Endothelial cell (in vitro differentiated cells): ENCODE measurements around the gene CHST12. TPM values are rescaled to one million over a fixed set of nuclear protein-coding genes. Genes with fewer than 3 reads are reported as not detected.

ENCODE experiments used
- DNase-seq: peaks from one replicate; pipeline ENCODE4 v3.0.0; 2021; ENCODE audit warnings: low spot score
- H3K27ac Mint-ChIP-seq: one replicate; pipeline ENCODE4 v1.8.0; 2021; ENCODE audit warnings: mixed read lengths, inconsistent platforms; ENCODE audit not compliant: unreplicated experiment
- H3K27me3 Mint-ChIP-seq: one replicate; pipeline ENCODE4 v1.8.0; 2021; ENCODE audit warnings: mild to moderate bottlenecking, moderate library complexity, mixed read lengths, inconsistent platforms; ENCODE audit not compliant: unreplicated experiment
- H3K36me3 Mint-ChIP-seq: one replicate; pipeline ENCODE4 v1.8.0; 2021; ENCODE audit warnings: mild to moderate bottlenecking, low read depth, mixed read lengths, inconsistent platforms; ENCODE audit not compliant: unreplicated experiment
- H3K4me1 Mint-ChIP-seq: one replicate; pipeline ENCODE4 v1.8.0; 2021; ENCODE audit warnings: mild to moderate bottlenecking, mixed read lengths, inconsistent platforms; ENCODE audit not compliant: unreplicated experiment
- H3K4me3 Mint-ChIP-seq: one replicate; pipeline ENCODE4 v1.8.0; 2021; ENCODE audit warnings: mild to moderate bottlenecking, mixed read lengths, inconsistent platforms; ENCODE audit not compliant: unreplicated experiment
- H3K9me3 Mint-ChIP-seq: one replicate; pipeline ENCODE4 v1.8.0; 2021; ENCODE audit warnings: mixed read lengths, inconsistent platforms; ENCODE audit not compliant: unreplicated experiment
- CTCF ChIP-seq: fragments of 200-600 bp; sonication (generic); IDR thresholded peaks from one replicate; pipeline ENCODE4 v1.5.0; 2021; ENCODE audit warnings: antibody characterized with exemption; ENCODE audit not compliant: unreplicated experiment
- total RNA-seq: library from RNA; stranded (reverse); fragmentation: NEBNext Ultra II Directional; extraction: Animal tissue kit (Norgen Biotek cat#: 25700); gene quantifications from one replicate; pipeline ENCODE4 v1.2.1, GENCODE V29; 2021; ENCODE audit not compliant: unreplicated experiment

CHST12 gene
- total RNA-seq, 1 donor from 2014 or later: 26.9 TPM

GRCh38 chr7:2421943-2422310, 18.5 kb downstream of the CHST12 start:
- no peak overlapping the region for H3K4me3 Mint-ChIP-seq
- H3K27me3 Mint-ChIP-seq: no peaks in the 10 kb centered on the region
- no peak for DNase-seq
- H3K4me1 Mint-ChIP-seq: peaks cover 3% of the 10 kb centered on the region
- no peak overlapping the region for H3K27ac Mint-ChIP-seq
- no peaks in the 10 kb centered on the region for H3K9me3 Mint-ChIP-seq
- no peak for TF ChIP-seq CTCF
- H3K36me3 Mint-ChIP-seq: no peaks in the 10 kb centered on the region

GRCh38 chr7:2425749-2426148, 22.3 kb downstream of the CHST12 start:
- no peak for TF ChIP-seq CTCF
- DNase-seq: no peak
- Mint-ChIP-seq H3K4me3 (no peak overlapping the region), H3K27ac (no peak overlapping the region), H3K4me1 (peaks cover 4% of the 10 kb centered on the region), H3K36me3 (peaks cover under 1% of the 10 kb centered on the region), H3K9me3 (no peaks in the 10 kb centered on the region), H3K27me3 (peaks cover under 1% of the 10 kb centered on the region)

- H3K27ac Mint-ChIP-seq: no peak overlapping the region
- H3K36me3 Mint-ChIP-seq: peaks cover 23% of the 10 kb centered on the region
- no peaks in the 10 kb centered on the region for H3K9me3 Mint-ChIP-seq
- TF ChIP-seq CTCF: peak; percentile 58
- peaks cover 5% of the 10 kb centered on the region for H3K4me1 Mint-ChIP-seq
- peak; percentile 29 for DNase-seq
- H3K4me3 Mint-ChIP-seq: peak overlapping the region; percentile 16
- peaks cover 2% of the 10 kb centered on the region for H3K27me3 Mint-ChIP-seq
Measured at GRCh38 chr7:2431260-2431867, 28.0 kb downstream of the CHST12 start.

GRCh38 chr7:2432910-2433712, 29.7 kb downstream of the CHST12 start:
- Mint-ChIP-seq H3K4me3 (no peak overlapping the region), H3K9me3 (no peaks in the 10 kb centered on the region), H3K4me1 (peaks cover 6% of the 10 kb centered on the region), H3K27me3 (peaks cover 2% of the 10 kb centered on the region), H3K27ac (no peak overlapping the region), H3K36me3 (peaks cover 30% of the 10 kb centered on the region)
- no peak for DNase-seq
- TF ChIP-seq CTCF: no peak
